ENCODE results near the gene DNM2. TPM values are rescaled to one million over a fixed set of nuclear protein-coding genes. Genes with fewer than 3 reads are reported as not detected.
A peak's percentile ranks its signal among the peaks of the same experiment; 100 is the strongest.

DNM2 gene
- total RNA-seq, 1 experiment from 2014 or later = 188 TPM

DNA sequence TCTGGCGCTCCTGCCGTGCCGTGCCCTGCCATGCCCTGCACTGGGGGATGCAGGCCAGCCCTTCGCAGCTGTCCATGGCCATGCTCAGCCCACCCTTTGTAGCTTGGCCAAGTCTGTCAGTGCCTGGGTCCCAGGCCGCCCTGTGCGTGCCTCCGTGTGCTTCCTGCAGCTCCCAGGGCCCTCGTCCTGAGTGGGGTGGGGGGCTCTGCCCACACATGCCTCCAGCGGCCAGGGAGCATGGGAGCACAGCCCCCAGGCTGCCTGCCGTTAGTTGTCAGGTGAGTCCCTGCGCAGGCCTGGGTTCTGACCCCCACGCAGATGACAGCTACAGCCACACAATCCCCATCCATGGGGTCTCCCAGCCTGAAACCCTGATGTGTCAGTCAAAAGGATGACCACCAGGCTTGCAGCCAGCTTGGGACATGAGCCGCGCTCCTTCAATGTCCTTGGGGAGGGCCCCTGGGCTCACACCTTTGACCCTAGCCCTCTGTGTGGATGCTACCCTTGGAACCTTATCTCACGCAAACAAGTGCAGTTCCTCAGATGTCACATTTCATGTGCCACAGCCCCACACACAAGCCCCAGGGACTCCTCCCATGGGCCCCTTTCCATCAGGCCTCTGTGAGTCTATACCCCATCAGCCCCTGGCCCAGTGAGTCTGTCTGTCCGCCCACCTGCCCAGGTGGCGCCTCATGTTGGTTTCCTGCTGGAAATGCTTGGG lies 93.7 kb downstream of the DNM2 start:
- peaks cover 10% of the 10 kb centered on the region for H4K20me1 ChIP-seq (ENCODE audit: insufficient read depth)
- peaks cover 38% of the 10 kb centered on the region for H3F3A ChIP-seq (ENCODE audit: insufficient read depth, low read depth)
- no peak overlapping the region for H3K27ac ChIP-seq
- no peaks in the 10 kb centered on the region for H3K9me2 ChIP-seq (ENCODE audit: insufficient read depth)
- no peaks in the 10 kb centered on the region for H3K27me3 ChIP-seq (ENCODE audit: insufficient read depth, low read depth)
- H3K4me3 ChIP-seq = no peak overlapping the region
- intact Hi-C loops (cut with micrococcal nuclease; ENCODE audit: unreplicated experiment) = no loop called here
- H3K79me2 ChIP-seq (ENCODE audit: low read depth) = no peaks in the 10 kb centered on the region
- H3K4me1 ChIP-seq (replicated peaks; ENCODE audit: insufficient read depth) = peaks cover 17% of the 10 kb centered on the region
- CTCF ChIA-PET = no interaction called here
- no peaks in the 10 kb centered on the region for H3K9me3 ChIP-seq (ENCODE audit: insufficient read depth, low read depth)
- no peak overlapping the region for H2AFZ ChIP-seq
- no peak overlapping the region for H3K4me2 ChIP-seq
- POLR2A ChIA-PET (ENCODE audit: unreplicated experiment) = no interaction called here
- TF ChIP-seq CTCF (conservative IDR thresholded peaks at IDR 0.05) (no peak), EZH2 (IDR thresholded peaks at IDR 0.05; ENCODE audit: low read depth) (no peak)
- no peaks in the 10 kb centered on the region for H3K36me3 ChIP-seq (ENCODE audit: low read depth)
- BruUV-seq (replicated peaks) = no TSS peak
- DNase-seq = no peak

DNA sequence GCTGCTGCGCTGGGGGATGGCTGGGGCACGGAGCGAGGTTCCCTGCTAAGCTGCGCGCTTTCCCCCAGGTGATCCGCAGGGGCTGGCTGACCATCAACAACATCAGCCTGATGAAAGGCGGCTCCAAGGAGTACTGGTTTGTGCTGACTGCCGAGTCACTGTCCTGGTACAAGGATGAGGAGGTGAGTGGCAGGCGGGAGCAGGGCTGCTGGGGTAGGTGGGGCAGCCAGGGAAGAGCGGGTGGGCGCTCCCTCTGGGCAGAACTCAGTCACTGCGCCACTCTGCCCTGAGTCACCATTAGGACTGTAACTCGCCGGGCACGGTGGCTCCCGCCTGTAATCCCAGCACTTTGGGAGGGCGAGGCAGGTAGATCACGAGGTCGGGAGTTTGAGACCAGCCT lies 94.3 kb downstream of the DNM2 start:
- POLR2A ChIA-PET (ENCODE audit: unreplicated experiment) = no interaction called here
- H3K79me2 ChIP-seq (ENCODE audit: low read depth) = no peaks in the 10 kb centered on the region
- no peaks in the 10 kb centered on the region for H3K27me3 ChIP-seq (ENCODE audit: insufficient read depth, low read depth)
- H3K36me3 ChIP-seq (ENCODE audit: low read depth) = no peaks in the 10 kb centered on the region
- no TSS peak for BruUV-seq (replicated peaks)
- TF ChIP-seq EZH2 (IDR thresholded peaks at IDR 0.05; ENCODE audit: low read depth) = no peak
- no peak for TF ChIP-seq CTCF (conservative IDR thresholded peaks at IDR 0.05)
- no peak overlapping the region for H3K4me2 ChIP-seq
- H2AFZ ChIP-seq = no peak overlapping the region
- H3K27ac ChIP-seq = no peak overlapping the region
- peaks cover 17% of the 10 kb centered on the region for H3K4me1 ChIP-seq (replicated peaks; ENCODE audit: insufficient read depth)
- H3F3A ChIP-seq (ENCODE audit: insufficient read depth, low read depth) = peaks cover 38% of the 10 kb centered on the region
- intact Hi-C loops (cut with micrococcal nuclease; ENCODE audit: unreplicated experiment) = no loop called here
- H3K9me2 ChIP-seq (ENCODE audit: insufficient read depth) = no peaks in the 10 kb centered on the region
- H3K9me3 ChIP-seq (ENCODE audit: insufficient read depth, low read depth) = no peaks in the 10 kb centered on the region
- peaks cover 14% of the 10 kb centered on the region for H4K20me1 ChIP-seq (ENCODE audit: insufficient read depth)
- H3K4me3 ChIP-seq = no peak overlapping the region
- no peak for DNase-seq
- CTCF ChIA-PET = no interaction called here

DNA sequence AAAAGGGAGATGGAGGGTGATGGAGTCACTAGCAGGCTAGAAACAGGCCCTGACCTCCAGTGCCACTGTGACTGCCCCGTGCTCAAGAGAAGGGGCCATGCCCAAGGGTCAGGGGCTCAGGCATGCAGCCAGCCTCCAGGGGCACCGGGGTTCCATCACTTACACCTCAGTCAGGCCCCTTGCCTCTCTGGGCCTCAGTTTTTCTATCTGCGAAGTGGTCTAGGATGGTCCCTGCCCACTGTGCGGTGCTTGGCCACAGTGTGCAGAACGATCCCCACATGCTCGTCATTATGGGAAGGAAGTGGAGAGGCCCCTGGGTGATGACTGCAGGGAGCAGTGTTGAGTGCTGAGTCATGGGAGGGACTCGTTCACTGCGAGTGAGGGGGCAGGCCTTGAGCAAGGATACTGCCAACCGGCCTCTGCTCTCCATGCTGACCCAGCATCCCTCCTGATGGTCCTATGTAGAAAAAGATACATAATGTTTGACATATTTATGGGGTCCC lies 95.1 kb downstream of the DNM2 start:
- intact Hi-C loops (cut with micrococcal nuclease; ENCODE audit: unreplicated experiment) = no loop called here
- no peak for TF ChIP-seq CTCF (conservative IDR thresholded peaks at IDR 0.05)
- TF ChIP-seq EZH2 (IDR thresholded peaks at IDR 0.05; ENCODE audit: low read depth) = no peak
- Histone ChIP-seq H2AFZ (no peak overlapping the region), H3K36me3 (ENCODE audit: low read depth) (no peaks in the 10 kb centered on the region), H3K4me1 (replicated peaks; ENCODE audit: insufficient read depth) (peaks cover 17% of the 10 kb centered on the region), H3F3A (ENCODE audit: insufficient read depth, low read depth) (peaks cover 35% of the 10 kb centered on the region), H3K27me3 (ENCODE audit: insufficient read depth, low read depth) (no peaks in the 10 kb centered on the region), H3K79me2 (ENCODE audit: low read depth) (no peaks in the 10 kb centered on the region), H3K9me3 (ENCODE audit: insufficient read depth, low read depth) (no peaks in the 10 kb centered on the region), H3K9me2 (ENCODE audit: insufficient read depth) (no peaks in the 10 kb centered on the region), H3K4me2 (no peak overlapping the region), H3K4me3 (no peak overlapping the region), H3K27ac (no peak overlapping the region), H4K20me1 (ENCODE audit: insufficient read depth) (peaks cover 14% of the 10 kb centered on the region)
- ChIA-PET CTCF (no interaction called here), POLR2A (ENCODE audit: unreplicated experiment) (no interaction called here)
- BruUV-seq (replicated peaks) = no TSS peak
- peak in 1 of 2 experiments; percentile 41 for DNase-seq

Measured in PC-9 (cell line).